GM21529 (cell line): Measurements from ENCODE around the gene SYNGR4.

Experiments
- ATAC-seq: cut with Tn5 transposase; IDR thresholded peaks from one replicate; pipeline ENCODE4 v1.9.1; 2021; ENCODE audit not compliant: unreplicated experiment

SYNGR4 gene

GRCh38 chr19:48396016-48396823 lies 32.1 kb downstream of the SYNGR4 start:
- ATAC-seq: no peak

- no peak for ATAC-seq
These were observed 32.6 kb downstream of the SYNGR4 start for GRCh38 chr19:48396824-48397176.

GRCh38 chr19:48397263-48398101 lies 33.3 kb downstream of the SYNGR4 start:
- ATAC-seq: no peak

GRCh38 chr19:48398102-48398374 lies 33.9 kb downstream of the SYNGR4 start:
- no peak for ATAC-seq

DNA sequence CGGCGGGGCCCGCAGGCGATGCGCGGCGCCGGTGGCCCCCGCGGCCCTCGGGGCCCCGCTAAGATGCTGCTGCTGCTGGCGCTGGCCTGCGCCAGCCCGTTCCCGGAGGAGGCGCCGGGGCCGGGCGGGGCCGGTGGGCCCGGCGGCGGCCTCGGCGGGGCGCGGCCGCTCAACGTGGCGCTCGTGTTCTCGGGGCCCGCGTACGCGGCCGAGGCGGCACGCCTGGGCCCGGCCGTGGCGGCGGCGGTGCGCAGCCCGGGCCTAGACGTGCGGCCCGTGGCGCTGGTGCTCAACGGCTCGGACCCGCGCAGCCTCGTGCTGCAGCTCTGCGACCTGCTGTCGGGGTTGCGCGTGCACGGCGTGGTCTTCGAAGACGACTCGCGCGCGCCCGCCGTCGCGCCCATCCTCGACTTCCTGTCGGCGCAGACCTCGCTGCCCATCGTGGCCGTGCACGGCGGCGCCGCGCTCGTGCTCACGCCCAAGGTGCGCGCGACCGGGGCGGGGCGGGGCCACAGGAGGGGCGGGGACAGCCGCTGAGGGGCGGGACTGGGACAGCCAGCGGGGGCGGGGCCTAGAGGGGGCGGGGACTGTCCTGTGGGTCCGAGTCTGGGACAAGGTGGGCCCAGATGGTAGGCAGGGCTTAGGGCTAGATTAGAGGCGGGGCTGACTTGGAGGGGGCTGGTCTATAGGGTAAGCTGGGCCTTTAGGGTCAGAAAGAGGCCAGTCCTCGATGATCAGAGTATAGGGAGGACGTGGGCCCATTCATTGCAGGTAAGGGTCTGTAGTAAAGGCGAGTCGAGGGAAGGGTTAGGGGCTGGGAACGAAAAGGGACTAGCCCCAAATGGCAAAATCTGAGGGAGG lies 34.4 kb downstream of the SYNGR4 start:
- peak; percentile 52 for ATAC-seq

GRCh38 chr19:48400018-48400742 lies 36.0 kb downstream of the SYNGR4 start:
- ATAC-seq: no peak

DNA sequence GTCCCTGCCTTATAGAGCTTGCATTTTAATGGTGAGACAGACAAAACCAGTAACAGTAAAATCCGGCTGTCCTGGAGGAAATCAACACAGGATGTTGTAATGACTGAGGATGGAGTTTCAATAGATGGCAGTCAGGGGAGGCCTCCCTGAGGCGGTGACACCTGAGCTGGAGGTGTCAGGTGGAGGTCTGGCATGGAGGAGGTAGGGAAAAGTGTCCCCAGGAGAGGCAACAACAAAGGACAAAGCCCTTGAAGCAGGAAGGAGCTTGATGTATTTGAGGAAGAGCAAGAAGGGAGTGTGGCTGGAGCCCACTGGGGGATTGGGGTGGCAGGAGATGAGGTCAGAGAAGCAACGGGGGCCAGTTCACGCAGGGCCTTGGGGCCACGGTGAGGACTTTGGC lies 37.1 kb downstream of the SYNGR4 start:
- ATAC-seq: no peak

GRCh38 chr19:48403606-48404005 lies 39.4 kb downstream of the SYNGR4 start:
- peak; percentile 57 for ATAC-seq

DNA sequence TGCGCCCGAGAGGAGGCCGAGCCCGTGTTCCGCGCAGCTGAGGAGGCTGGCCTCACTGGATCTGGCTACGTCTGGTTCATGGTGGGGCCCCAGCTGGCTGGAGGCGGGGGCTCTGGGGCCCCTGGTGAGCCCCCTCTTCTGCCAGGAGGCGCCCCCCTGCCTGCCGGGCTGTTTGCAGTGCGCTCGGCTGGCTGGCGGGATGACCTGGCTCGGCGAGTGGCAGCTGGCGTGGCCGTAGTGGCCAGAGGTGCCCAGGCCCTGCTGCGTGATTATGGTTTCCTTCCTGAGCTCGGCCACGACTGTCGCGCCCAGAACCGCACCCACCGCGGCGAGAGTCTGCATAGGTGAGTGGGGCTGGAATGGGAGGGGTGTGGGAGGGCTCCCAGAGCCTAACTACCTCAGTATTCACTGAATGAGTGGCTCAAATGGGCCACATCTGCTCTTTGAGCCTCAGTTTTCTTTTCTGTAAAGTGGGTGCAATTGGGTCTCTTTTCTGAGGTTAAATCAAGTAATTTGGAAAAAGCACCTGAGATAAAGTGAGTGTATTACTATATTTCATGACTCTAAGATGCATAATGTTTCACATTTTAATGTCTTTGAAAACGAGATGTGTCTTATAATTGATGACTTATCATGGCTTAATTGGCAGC lies 41.0 kb downstream of the SYNGR4 start:
- no peak for ATAC-seq

DNA sequence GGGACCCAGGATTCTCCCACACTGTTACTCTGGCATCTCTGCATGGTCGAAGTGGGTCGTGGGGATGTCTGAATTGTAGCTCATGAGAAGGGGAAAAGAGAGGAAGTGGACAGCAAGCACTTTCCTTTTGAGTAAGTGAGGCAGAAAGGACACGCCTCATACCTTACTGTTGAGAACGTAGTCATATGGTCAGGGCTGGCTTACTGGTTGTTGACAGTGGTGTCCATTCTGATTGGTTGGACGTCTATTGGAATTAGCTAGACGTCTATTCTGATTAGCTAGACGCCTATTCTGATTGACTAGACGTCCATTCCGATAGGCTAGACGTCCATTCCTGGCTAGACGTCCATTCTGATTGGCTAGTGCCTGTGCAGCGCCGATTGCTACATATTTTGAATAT lies 41.7 kb downstream of the SYNGR4 start:
- ATAC-seq: no peak

- ATAC-seq: no peak
These were observed 49.9 kb downstream of the SYNGR4 start for GRCh38 chr19:48413879-48414587.

GRCh38 chr19:48415395-48415794 lies 51.2 kb downstream of the SYNGR4 start:
- ATAC-seq: no peak

DNA sequence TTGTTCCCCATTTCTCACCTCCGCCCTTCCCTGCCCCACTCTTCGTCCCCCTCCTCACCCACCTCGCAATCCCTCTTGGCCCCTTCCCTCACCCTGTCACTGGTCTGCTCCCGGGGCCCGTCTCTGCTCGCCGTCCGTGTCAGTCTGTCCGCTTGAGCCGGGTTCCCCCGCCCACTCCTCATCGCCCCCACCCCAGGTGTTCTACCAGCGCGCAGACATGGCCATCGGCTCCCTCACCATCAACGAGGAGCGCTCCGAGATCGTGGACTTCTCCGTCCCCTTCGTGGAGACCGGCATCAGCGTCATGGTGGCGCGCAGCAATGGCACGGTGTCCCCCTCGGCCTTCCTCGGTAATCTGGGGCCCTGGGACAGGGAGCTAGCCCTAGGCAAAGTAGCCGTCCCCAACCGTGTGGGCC lies 51.6 kb downstream of the SYNGR4 start:
- ATAC-seq: no peak

- ATAC-seq: no peak
These were observed 53.3 kb downstream of the SYNGR4 start for GRCh38 chr19:48417421-48417820.

GRCh38 chr19:48418317-48419064 lies 54.3 kb downstream of the SYNGR4 start:
- ATAC-seq: no peak

DNA sequence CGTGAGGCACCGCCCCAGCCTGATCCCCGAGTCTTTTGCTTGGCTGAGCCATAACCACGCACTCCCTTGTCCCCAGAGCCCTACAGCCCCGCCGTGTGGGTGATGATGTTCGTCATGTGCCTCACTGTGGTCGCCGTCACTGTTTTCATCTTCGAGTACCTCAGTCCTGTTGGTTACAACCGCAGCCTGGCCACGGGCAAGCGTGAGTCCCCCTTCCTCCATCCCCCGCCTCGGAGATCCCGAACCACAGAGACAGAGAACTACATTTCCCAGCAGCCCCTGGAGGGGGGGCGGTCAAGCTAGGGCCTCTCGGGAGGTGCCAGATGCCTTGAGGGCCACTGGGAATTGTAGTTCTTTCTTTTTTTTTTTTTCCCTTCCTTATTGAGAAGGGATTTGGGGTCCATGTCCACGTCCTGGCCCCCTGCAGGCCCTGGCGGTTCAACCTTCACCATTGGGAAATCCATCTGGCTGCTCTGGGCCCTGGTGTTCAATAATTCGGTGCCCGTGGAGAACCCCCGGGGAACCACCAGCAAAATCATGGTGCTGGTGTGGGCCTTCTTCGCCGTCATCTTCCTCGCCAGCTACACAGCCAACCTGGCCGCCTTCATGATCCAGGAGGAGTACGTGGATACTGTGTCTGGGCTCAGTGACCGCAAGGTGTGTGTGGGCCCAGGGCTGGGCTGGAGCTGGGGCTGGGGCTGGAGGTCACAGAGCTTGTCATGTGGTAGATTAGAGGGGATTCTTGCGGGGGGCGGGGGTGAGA lies 55.2 kb downstream of the SYNGR4 start:
- ATAC-seq: peak; percentile 88

GRCh38 chr19:48421548-48421947 lies 57.4 kb downstream of the SYNGR4 start:
- no peak for ATAC-seq

DNA sequence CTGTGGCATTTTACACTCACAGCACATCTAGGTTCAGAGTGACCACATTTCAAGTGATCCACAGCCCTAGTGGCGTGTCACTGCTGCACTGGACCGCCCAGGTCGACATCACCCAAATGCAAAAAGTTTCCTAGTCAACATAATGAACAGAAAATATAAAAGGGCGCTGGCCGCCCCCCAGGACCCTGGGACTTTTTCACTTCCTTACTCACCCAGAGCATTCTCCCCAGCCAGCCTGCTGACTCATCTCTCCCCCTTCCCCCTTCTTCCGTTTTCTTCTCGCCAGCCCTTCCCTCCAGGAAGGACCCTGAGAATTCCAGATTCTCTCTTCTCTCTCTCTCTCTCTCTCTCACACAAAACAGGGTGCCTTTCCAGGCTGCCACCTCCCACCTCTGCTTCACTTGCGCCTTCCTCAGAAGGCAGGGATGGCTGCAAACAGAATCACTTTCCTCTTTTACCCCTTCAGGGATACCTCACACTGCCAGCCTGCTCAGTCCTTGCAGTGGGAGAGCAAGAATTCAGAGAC lies 60.6 kb downstream of the SYNGR4 start:
- ATAC-seq: no peak
